Stimulated activated naive B cell treated with anti-CD40 and anti-IgM and Interleukin-4, amounts not matched to agents 10 μg/mL and 1 μg/mL and 100 μg/mL, for 72 hours (primary cell): ENCODE measurements around the gene TM9SF4.
A peak's percentile ranks its signal among the peaks of the same experiment; 100 is the strongest.
"Not testable (repeated sequence)": the region's sequence is repeated elsewhere in the genome, so short reads cannot be mapped to it uniquely, and the experiment has no call there.

ENCODE experiments used
- ATAC-seq, 2 donors: fragments of 150-1000 bp; cut with Tn5 transposase; replicated peaks; 2 replicates each; pipeline ENCODE4 v1.10.0; 2021; ENCODE audit warnings: moderate library complexity in 1 of 2
- DNase-seq: peaks from one replicate; pipeline ENCODE4 v3.0.0; 2021
- H3K27ac Mint-ChIP-seq: one replicate; pipeline ENCODE4 v1.8.0; 2022; ENCODE audit warnings: mild to moderate bottlenecking, mixed read lengths
- H3K27me3 Mint-ChIP-seq, 2 donors: one replicate each; pipeline ENCODE4 v1.8.0; 2022; ENCODE audit warnings: mixed read lengths in 2 of 2
- H3K36me3 Mint-ChIP-seq, 2 donors: one replicate each; pipeline ENCODE4 v1.8.0; 2022; ENCODE audit warnings: mixed read lengths in 2 of 2, mild to moderate bottlenecking in 1 of 2
- H3K4me1 Mint-ChIP-seq, 2 donors: one replicate each; pipeline ENCODE4 v1.8.0; 2022; ENCODE audit warnings: mixed read lengths in 2 of 2, mild to moderate bottlenecking in 1 of 2
- H3K4me3 Mint-ChIP-seq, 2 donors: one replicate each; pipeline ENCODE4 v1.8.0; 2022; ENCODE audit warnings: mild to moderate bottlenecking in 2 of 2, mixed read lengths in 2 of 2, moderate library complexity in 1 of 2
- H3K9me3 Mint-ChIP-seq, 2 donors: one replicate each; pipeline ENCODE4 v1.8.0; 2022; ENCODE audit warnings: mixed read lengths in 2 of 2, mild to moderate bottlenecking in 1 of 2

Gene TM9SF4

GRCh38 chr20:32189691-32190615, 80.4 kb downstream of the TM9SF4 start:
- DNase-seq (no peak), ATAC-seq (peak; percentile 63 to 71)
- Mint-ChIP-seq H3K27me3 (peaks cover 7 to 10% of the 10 kb centered on the region in 2 donors), H3K4me3 (peak overlapping the region; percentile 80 to 82), H3K36me3 (peaks cover 15 to 21% of the 10 kb centered on the region in 2 donors), H3K27ac (peak overlapping the region; percentile 82), H3K9me3 (no peaks in the 10 kb centered on the region), H3K4me1 (peaks cover 15 to 26% of the 10 kb centered on the region in 2 donors)

- peak overlapping the region; percentile 72 to 80 for H3K4me3 Mint-ChIP-seq
- H3K27me3 Mint-ChIP-seq = peaks cover 4 to 10% of the 10 kb centered on the region in 2 donors
- no peaks in the 10 kb centered on the region for H3K9me3 Mint-ChIP-seq
- no peak for DNase-seq
- H3K4me1 Mint-ChIP-seq = peaks cover 19 to 27% of the 10 kb centered on the region in 2 donors
- peaks cover 23 to 29% of the 10 kb centered on the region in 2 donors for H3K36me3 Mint-ChIP-seq
- ATAC-seq = no peak
- H3K27ac Mint-ChIP-seq = peak overlapping the region; percentile 82
Observed at GRCh38 chr20:32190616-32191415, 81.3 kb downstream of the TM9SF4 start.

GRCh38 chr20:32191422-32191821, 81.9 kb downstream of the TM9SF4 start:
- no peak for ATAC-seq
- no peak overlapping the region for H3K27ac Mint-ChIP-seq
- no peak for DNase-seq
- peaks cover 29 to 35% of the 10 kb centered on the region in 2 donors for H3K36me3 Mint-ChIP-seq
- H3K4me3 Mint-ChIP-seq = no peak overlapping the region
- peaks cover 4 to 10% of the 10 kb centered on the region in 2 donors for H3K27me3 Mint-ChIP-seq
- peaks cover 19 to 27% of the 10 kb centered on the region in 2 donors for H3K4me1 Mint-ChIP-seq
- H3K9me3 Mint-ChIP-seq = no peaks in the 10 kb centered on the region

- Mint-ChIP-seq H3K27ac (no peak overlapping the region), H3K27me3 (peaks cover 4 to 10% of the 10 kb centered on the region in 2 donors), H3K4me3 (no peak overlapping the region), H3K4me1 (peaks cover 19 to 27% of the 10 kb centered on the region in 2 donors), H3K36me3 (peaks cover 30 to 39% of the 10 kb centered on the region in 2 donors), H3K9me3 (no peaks in the 10 kb centered on the region)
- no peak for DNase-seq
- no peak for ATAC-seq
Observed at GRCh38 chr20:32191873-32192272, 82.4 kb downstream of the TM9SF4 start.

DNA sequence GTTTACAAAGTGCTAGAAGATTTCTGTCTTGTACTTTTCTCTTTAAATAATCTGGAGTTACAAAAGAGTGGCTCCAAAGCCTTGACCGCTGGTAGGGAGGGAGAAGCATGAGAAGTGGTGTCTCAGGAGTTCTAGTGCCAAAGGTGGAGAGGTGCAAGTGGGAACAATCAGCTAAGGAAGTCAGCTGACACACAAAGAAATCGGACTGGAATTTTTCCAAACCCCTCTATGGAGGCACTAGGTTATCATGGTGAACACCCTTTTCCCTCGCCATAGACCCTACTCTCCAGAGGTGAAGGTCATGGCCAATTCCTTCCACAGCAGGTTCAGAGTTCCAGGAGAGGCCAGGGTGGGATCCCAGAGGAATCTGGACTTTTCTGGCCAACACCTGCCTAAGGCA, 83.2 kb downstream of the TM9SF4 start:
- Mint-ChIP-seq H3K4me1 (peaks cover 21 to 27% of the 10 kb centered on the region in 2 donors), H3K36me3 (peaks cover 31 to 46% of the 10 kb centered on the region in 2 donors), H3K27me3 (peaks cover 4 to 10% of the 10 kb centered on the region in 2 donors), H3K27ac (no peak overlapping the region), H3K9me3 (no peaks in the 10 kb centered on the region), H3K4me3 (no peak overlapping the region)
- DNase-seq = no peak
- ATAC-seq = no peak

- DNase-seq, H3K4me3 Mint-ChIP-seq, H3K27ac Mint-ChIP-seq, H3K9me3 Mint-ChIP-seq, H3K27me3 Mint-ChIP-seq, ATAC-seq: not testable (repeated sequence)
- Mint-ChIP-seq H3K36me3 (peaks cover 34 to 50% of the 10 kb centered on the region in 2 donors), H3K4me1 (peaks cover 22 to 27% of the 10 kb centered on the region in 2 donors)
Observed at GRCh38 chr20:32193336-32193735, 83.8 kb downstream of the TM9SF4 start.

- peaks cover 32 to 46% of the 10 kb centered on the region in 2 donors for H3K36me3 Mint-ChIP-seq
- H3K27me3 Mint-ChIP-seq = peaks cover under 1 to 1% of the 10 kb centered on the region in 2 donors
- H3K9me3 Mint-ChIP-seq = no peaks in the 10 kb centered on the region
- ATAC-seq (no peak), DNase-seq (no peak)
- peaks cover 20 to 22% of the 10 kb centered on the region in 2 donors for H3K4me1 Mint-ChIP-seq
- no peak overlapping the region for H3K4me3 Mint-ChIP-seq
- no peak overlapping the region for H3K27ac Mint-ChIP-seq
Observed at GRCh38 chr20:32193996-32194395, 84.5 kb downstream of the TM9SF4 start.

DNA sequence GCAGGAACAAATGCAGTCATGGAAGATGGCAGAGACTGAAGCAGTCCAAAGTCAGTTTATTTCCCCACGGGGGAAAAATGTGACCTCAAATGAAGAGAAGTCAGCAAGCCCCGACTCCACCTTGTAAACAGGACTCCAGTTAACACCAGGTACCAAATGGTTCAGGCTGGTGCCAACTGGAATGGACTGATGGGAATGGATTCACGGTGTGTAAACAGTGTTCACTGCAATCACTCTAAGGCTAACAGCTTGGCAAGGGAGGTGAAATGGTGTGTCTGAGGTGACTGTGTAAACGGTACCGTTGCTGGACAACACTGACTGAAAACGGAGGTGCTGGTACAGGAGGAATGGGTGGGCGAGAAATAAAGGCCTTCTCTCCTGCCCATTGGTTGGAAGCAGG, 86.1 kb downstream of the TM9SF4 start:
- DNase-seq = no peak
- H3K27me3 Mint-ChIP-seq = no peaks in the 10 kb centered on the region
- peaks cover 16 to 17% of the 10 kb centered on the region in 2 donors for H3K4me1 Mint-ChIP-seq
- ATAC-seq = no peak
- peaks cover 39 to 54% of the 10 kb centered on the region in 2 donors for H3K36me3 Mint-ChIP-seq
- H3K9me3 Mint-ChIP-seq = no peaks in the 10 kb centered on the region
- H3K4me3 Mint-ChIP-seq = no peak overlapping the region
- no peak overlapping the region for H3K27ac Mint-ChIP-seq

DNA sequence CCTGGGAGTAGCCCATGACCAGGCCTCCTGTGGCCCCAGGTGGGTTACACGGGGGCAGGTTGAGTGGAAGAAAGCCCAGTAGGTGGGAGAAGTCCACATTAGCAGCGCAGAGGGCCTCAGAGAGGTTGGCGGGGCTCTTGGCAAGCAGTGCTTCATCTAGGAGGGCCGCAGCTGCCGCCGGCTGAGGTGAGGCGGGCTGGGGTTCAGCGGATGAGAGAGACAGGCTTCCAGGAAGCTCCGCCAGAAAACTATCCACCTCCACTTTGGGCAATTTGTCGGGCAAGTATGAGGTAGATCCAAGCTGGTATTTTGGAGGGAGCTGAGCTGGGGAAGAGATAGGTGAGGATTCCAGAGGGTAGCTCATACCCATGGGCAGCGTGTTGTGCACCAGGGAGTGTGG, 87.1 kb downstream of the TM9SF4 start:
- not testable (repeated sequence) for H3K9me3 Mint-ChIP-seq, H3K27ac Mint-ChIP-seq, DNase-seq, H3K4me3 Mint-ChIP-seq, H3K27me3 Mint-ChIP-seq, ATAC-seq
- H3K4me1 Mint-ChIP-seq = peaks cover 13 to 14% of the 10 kb centered on the region in 2 donors
- peaks cover 36 to 62% of the 10 kb centered on the region in 2 donors for H3K36me3 Mint-ChIP-seq

DNA sequence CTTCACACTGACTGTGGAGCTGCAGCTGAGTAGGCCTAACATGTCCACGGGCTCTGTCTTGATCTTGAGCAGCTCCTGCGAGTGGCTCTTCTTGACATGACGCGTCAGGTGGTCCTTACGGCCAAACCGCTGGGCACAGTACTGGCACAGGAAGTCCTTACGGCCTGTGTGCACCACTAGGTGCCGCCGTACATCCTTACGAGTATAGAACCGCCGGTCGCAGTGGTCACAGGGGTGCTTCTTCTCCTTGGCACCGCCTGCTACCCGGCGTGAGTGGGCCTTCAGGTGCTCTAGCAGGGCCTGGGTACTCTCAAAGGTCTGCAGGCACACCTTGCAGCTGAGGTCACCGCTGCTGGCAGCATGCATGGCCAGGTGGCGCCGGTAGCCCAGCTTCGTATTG, 87.6 kb downstream of the TM9SF4 start:
- not testable (repeated sequence) for H3K27me3 Mint-ChIP-seq, H3K4me3 Mint-ChIP-seq, H3K27ac Mint-ChIP-seq, DNase-seq, H3K9me3 Mint-ChIP-seq, ATAC-seq
- peaks cover 39 to 65% of the 10 kb centered on the region in 2 donors for H3K36me3 Mint-ChIP-seq
- H3K4me1 Mint-ChIP-seq = peaks cover 13 to 16% of the 10 kb centered on the region in 2 donors

DNA sequence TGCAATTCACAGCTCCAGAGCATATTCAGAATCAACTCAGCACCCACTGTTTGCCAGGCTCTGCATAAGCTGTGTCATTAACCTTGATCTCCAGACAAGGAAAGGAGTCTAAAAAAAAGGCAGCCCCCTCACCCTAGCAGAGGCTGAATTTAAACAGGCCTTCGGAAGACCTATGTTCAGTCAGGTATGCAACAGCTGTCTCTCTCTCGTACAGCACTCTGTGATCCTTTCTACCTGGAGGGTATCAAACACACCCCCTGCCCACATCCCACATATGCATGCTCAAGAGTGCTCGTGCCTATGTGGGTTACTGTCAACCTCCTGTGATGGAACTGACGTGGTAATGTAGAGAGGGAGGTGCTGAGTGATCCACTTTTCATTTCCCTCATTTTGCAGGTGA, 89.5 kb downstream of the TM9SF4 start:
- no peak for DNase-seq
- peaks cover 37 to 62% of the 10 kb centered on the region in 2 donors for H3K36me3 Mint-ChIP-seq
- H3K27me3 Mint-ChIP-seq = no peaks in the 10 kb centered on the region
- H3K9me3 Mint-ChIP-seq = no peaks in the 10 kb centered on the region
- peak overlapping the region; percentile 25 for H3K27ac Mint-ChIP-seq
- no peak for ATAC-seq
- H3K4me3 Mint-ChIP-seq = no peak overlapping the region
- peaks cover 30% of the 10 kb centered on the region in 2 donors for H3K4me1 Mint-ChIP-seq

GRCh38 chr20:32201296-32201976, 91.9 kb downstream of the TM9SF4 start:
- Mint-ChIP-seq H3K27ac (no peak overlapping the region), H3K4me1 (peaks cover 44 to 48% of the 10 kb centered on the region in 2 donors), H3K4me3 (no peak overlapping the region), H3K36me3 (peaks cover 23 to 51% of the 10 kb centered on the region in 2 donors), H3K27me3 (no peaks in the 10 kb centered on the region), H3K9me3 (no peaks in the 10 kb centered on the region)
- DNase-seq (no peak), ATAC-seq (no peak)

DNA sequence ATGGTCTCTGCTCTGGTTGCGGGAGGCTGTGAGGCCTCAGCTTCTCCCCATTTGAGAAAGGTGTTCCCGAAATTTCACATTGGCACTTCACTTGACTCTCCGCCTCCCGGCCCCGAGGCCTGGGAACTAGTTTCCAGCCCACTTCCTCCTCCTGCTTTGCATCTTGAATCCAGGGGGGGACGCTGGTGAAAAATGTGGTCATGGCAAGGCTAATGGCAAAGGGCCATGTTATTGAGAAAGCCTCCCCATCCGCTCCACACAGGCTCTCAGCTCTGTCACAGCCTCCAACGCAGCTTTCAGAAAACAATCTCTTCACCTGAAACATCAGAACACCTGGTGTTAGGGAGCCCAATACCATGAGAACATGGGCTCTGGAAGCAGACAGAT, 92.5 kb downstream of the TM9SF4 start:
- H3K4me3 Mint-ChIP-seq = no peak overlapping the region
- H3K27me3 Mint-ChIP-seq = no peaks in the 10 kb centered on the region
- H3K4me1 Mint-ChIP-seq = peaks cover 49 to 54% of the 10 kb centered on the region in 2 donors
- H3K9me3 Mint-ChIP-seq = no peaks in the 10 kb centered on the region
- ATAC-seq (no peak), DNase-seq (no peak)
- peaks cover 22 to 53% of the 10 kb centered on the region in 2 donors for H3K36me3 Mint-ChIP-seq
- H3K27ac Mint-ChIP-seq = peak overlapping the region; percentile 42
